HG03064 (cell line): Measurements from ENCODE around the gene GJA4.
"Not testable (repeated sequence)": the region's sequence is repeated elsewhere in the genome, so short reads cannot be mapped to it uniquely, and the experiment has no call there.

Experiments
- ATAC-seq: cut with Tn5 transposase; IDR thresholded peaks from one replicate; pipeline ENCODE4 v1.9.1; 2021; ENCODE audit warnings: low read depth; ENCODE audit not compliant: unreplicated experiment

Gene GJA4

GRCh38 chr1:34787461-34788420 is 5.1 kb upstream of the GJA4 start:
- ATAC-seq, result no peak

GRCh38 chr1:34790985-34791384 is 1.8 kb upstream of the GJA4 start:
- no peak for ATAC-seq

- ATAC-seq, result no peak
Observed at GRCh38 chr1:34792424-34792823, 375 bp upstream of the GJA4 start.

GRCh38 chr1:34794001-34794789 is 1.4 kb downstream of the GJA4 start:
- ATAC-seq, result no peak

GRCh38 chr1:34794790-34795180 is 2.0 kb downstream of the GJA4 start:
- ATAC-seq, result no peak

- no peak for ATAC-seq
Observed at GRCh38 chr1:34795916-34796315, 3.1 kb downstream of the GJA4 start.

GRCh38 chr1:34796990-34797389 is 4.2 kb downstream of the GJA4 start:
- no peak for ATAC-seq

GRCh38 chr1:34800214-34800613 is 7.4 kb downstream of the GJA4 start:
- no peak for ATAC-seq

GRCh38 chr1:34803770-34804169 is 11.0 kb downstream of the GJA4 start:
- ATAC-seq, result no peak

GRCh38 chr1:34806396-34806795 is 13.6 kb downstream of the GJA4 start:
- ATAC-seq, result no peak

GRCh38 chr1:34808051-34808810 is 15.4 kb downstream of the GJA4 start:
- no peak for ATAC-seq

- not testable (repeated sequence) for ATAC-seq
Observed at GRCh38 chr1:34810781-34811180, 18.0 kb downstream of the GJA4 start.

- ATAC-seq, result no peak
Observed at GRCh38 chr1:34816332-34816731, 23.5 kb downstream of the GJA4 start.

GRCh38 chr1:34816778-34817177 is 24.0 kb downstream of the GJA4 start:
- ATAC-seq, result no peak

GRCh38 chr1:34818862-34819261 is 26.1 kb downstream of the GJA4 start:
- not testable (repeated sequence) for ATAC-seq

- ATAC-seq, result no peak
Observed at GRCh38 chr1:34822202-34822601, 29.4 kb downstream of the GJA4 start.

- ATAC-seq, result no peak
Observed at GRCh38 chr1:34824817-34825454, 32.1 kb downstream of the GJA4 start.

GRCh38 chr1:34825455-34826091 is 32.8 kb downstream of the GJA4 start:
- ATAC-seq, result no peak

GRCh38 chr1:34827341-34827941 is 34.6 kb downstream of the GJA4 start:
- no peak for ATAC-seq
